Smooth muscle cell (in vitro differentiated cells): ENCODE measurements around the gene KCNH2. TPM values are rescaled to one million over a fixed set of nuclear protein-coding genes. Genes with fewer than 3 reads are reported as not detected.

Source experiments
- DNase-seq: peaks from one replicate; lab custom pipeline; 2025; ENCODE audit not compliant: unreplicated experiment; lab: John Stamatoyannopoulos, UW
- H2AFZ ChIP-seq: fragments of 200-600 bp; sonication (generic); 2 replicates; pipeline ENCODE4 v1.6.0; 2016; ENCODE audit warnings: antibody characterized with exemption, low read depth, mild to moderate bottlenecking
- H3F3A ChIP-seq: fragments of 200-600 bp; sonication (generic); 2 replicates; pipeline ENCODE4 v1.6.0; 2017; ENCODE audit warnings: antibody characterized with exemption, low read depth
- H3K27ac ChIP-seq: fragments of 200-600 bp; sonication (generic); 2 replicates; pipeline ENCODE4 v1.5.1; 2016; ENCODE audit warnings: low read depth, mild to moderate bottlenecking
- H3K27me3 ChIP-seq: fragments of 200-600 bp; sonication (generic); 2 replicates; pipeline ENCODE4 v1.6.1; 2016; ENCODE audit warnings: low read depth, mild to moderate bottlenecking
- H3K36me3 ChIP-seq: fragments of 200-600 bp; sonication (generic); 2 replicates; pipeline ENCODE4 v1.5.1; 2016; ENCODE audit warnings: low read depth
- H3K4me1 ChIP-seq: fragments of 200-600 bp; sonication (generic); 2 replicates; pipeline ENCODE4 v1.5.1; 2016; ENCODE audit warnings: low read depth
- H3K4me2 ChIP-seq: fragments of 200-600 bp; sonication (generic); 2 replicates; pipeline ENCODE4 v1.6.0; 2016; ENCODE audit warnings: mild to moderate bottlenecking
- H3K4me3 ChIP-seq: fragments of 200-600 bp; sonication (generic); 2 replicates; pipeline ENCODE4 v1.5.1; 2016; ENCODE audit warnings: mild to moderate bottlenecking
- H3K79me2 ChIP-seq: fragments of 200-600 bp; sonication (generic); 2 replicates; pipeline ENCODE4 v1.6.0; 2016; ENCODE audit warnings: low read depth, mild to moderate bottlenecking
- H3K9ac ChIP-seq: fragments of 200-600 bp; sonication (generic); 2 replicates; pipeline ENCODE4 v1.6.0; 2016; ENCODE audit warnings: low read depth
- H3K9me3 ChIP-seq: fragments of 200-600 bp; sonication (generic); replicated peaks from 2 replicates; pipeline ENCODE4 v1.5.1; 2016; ENCODE audit warnings: low read depth
- H4K20me1 ChIP-seq: fragments of 200-600 bp; sonication (generic); 2 replicates; pipeline ENCODE4 v1.6.0; 2016; ENCODE audit warnings: low read depth
- WGBS: methylation state at CpG from one replicate; pipeline ENCODE4 v1.1.7; 2016; ENCODE audit warnings: low lambda C conversion rate; 5-methylcytosine and 5-hydroxymethylcytosine counted together
- polyA plus RNA-seq: library from polyadenylated mRNA; unstranded; fragments of >200 nt; fragmentation: Nextera tagmentation; extraction: Ambion mirVana; gene quantifications from 2 replicates; pipeline ENCODE4 v1.2.1, GENCODE V29; 2016
- total RNA-seq: library from RNA; depleted of rRNA; stranded (reverse); fragments of >200 nt; gene quantifications from 2 replicates; pipeline ENCODE4 v1.2.3, GENCODE V29; 2014
- TF ChIP-seq, protein P1 (sequence below): fragments of 200-600 bp; sonication (generic); IDR thresholded peaks from 2 replicates; pipeline ENCODE4 v1.5.1; 2017; ENCODE audit warnings: borderline replicate concordance, mild to moderate bottlenecking, antibody characterized with exemption; ENCODE audit not compliant: insufficient read depth, poor library complexity, severe bottlenecking

KCNH2 gene
- total and polyA plus RNA-seq, 2 experiments from 2014 or later, result 12.9 to 37.7 TPM

GRCh38 chr7:151018421-151019129, 40.5 kb upstream of the KCNH2 start:
- no peak for DNase-seq
- H3K4me2 ChIP-seq, result peak overlapping the region; percentile 87
- no peaks in the 10 kb centered on the region for H3F3A ChIP-seq
- no peak overlapping the region for H3K27ac ChIP-seq
- no peaks in the 10 kb centered on the region for H3K79me2 ChIP-seq
- peaks cover 19% of the 10 kb centered on the region for H3K4me1 ChIP-seq
- peak overlapping the region; percentile 45 for H3K4me3 ChIP-seq
- H4K20me1 ChIP-seq, result no peaks in the 10 kb centered on the region
- H3K36me3 ChIP-seq, result no peaks in the 10 kb centered on the region
- no peaks in the 10 kb centered on the region for H3K27me3 ChIP-seq
- WGBS, result 12% methylated on average over 82 of the region's 82 CpGs
- TF ChIP-seq, protein P1, sequence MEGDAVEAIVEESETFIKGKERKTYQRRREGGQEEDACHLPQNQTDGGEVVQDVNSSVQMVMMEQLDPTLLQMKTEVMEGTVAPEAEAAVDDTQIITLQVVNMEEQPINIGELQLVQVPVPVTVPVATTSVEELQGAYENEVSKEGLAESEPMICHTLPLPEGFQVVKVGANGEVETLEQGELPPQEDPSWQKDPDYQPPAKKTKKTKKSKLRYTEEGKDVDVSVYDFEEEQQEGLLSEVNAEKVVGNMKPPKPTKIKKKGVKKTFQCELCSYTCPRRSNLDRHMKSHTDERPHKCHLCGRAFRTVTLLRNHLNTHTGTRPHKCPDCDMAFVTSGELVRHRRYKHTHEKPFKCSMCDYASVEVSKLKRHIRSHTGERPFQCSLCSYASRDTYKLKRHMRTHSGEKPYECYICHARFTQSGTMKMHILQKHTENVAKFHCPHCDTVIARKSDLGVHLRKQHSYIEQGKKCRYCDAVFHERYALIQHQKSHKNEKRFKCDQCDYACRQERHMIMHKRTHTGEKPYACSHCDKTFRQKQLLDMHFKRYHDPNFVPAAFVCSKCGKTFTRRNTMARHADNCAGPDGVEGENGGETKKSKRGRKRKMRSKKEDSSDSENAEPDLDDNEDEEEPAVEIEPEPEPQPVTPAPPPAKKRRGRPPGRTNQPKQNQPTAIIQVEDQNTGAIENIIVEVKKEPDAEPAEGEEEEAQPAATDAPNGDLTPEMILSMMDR, result no peak
- peak overlapping the region; percentile 49 for H2AFZ ChIP-seq
- H3K9ac ChIP-seq, result no peak overlapping the region
- H3K9me3 ChIP-seq, result no peaks in the 10 kb centered on the region

DNA sequence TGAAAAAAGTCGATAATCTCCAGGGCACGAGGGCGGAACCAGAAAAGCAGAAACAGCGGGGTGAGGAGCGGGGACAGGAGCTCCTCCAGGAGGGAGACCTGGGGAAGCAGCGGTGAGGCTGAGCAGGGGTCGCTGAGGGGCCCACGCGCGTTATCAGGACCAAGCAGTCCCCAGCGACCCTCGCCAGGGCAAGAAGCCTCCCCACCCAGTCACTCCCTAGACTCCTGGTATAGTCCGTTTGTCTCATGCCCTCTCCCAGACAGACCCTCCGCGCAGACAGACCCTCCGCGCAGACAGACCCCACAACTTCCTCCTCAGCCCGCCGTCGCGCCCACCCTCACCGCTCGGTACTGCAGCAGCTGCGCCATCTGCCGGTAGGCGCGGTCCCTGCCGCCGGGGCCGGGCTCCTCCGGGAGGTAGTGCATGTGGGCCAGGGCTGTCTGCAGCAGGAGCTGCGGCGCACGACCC, 39.9 kb upstream of the KCNH2 start:
- Histone ChIP-seq H3K27me3 (no peaks in the 10 kb centered on the region), H3K4me2 (peak overlapping the region; percentile 87), H3K79me2 (no peaks in the 10 kb centered on the region), H3K27ac (no peak overlapping the region), H4K20me1 (no peaks in the 10 kb centered on the region), H3K4me3 (peak overlapping the region; percentile 45), H3K36me3 (no peaks in the 10 kb centered on the region), H3F3A (no peaks in the 10 kb centered on the region), H2AFZ (peak overlapping the region; percentile 73), H3K4me1 (peaks cover 19% of the 10 kb centered on the region), H3K9ac (no peak overlapping the region), H3K9me3 (no peaks in the 10 kb centered on the region)
- TF ChIP-seq, protein P1, result peak; percentile 91
- 14% methylated on average over 33 of the region's 34 CpGs for WGBS
- peak; percentile 36 for DNase-seq

DNA sequence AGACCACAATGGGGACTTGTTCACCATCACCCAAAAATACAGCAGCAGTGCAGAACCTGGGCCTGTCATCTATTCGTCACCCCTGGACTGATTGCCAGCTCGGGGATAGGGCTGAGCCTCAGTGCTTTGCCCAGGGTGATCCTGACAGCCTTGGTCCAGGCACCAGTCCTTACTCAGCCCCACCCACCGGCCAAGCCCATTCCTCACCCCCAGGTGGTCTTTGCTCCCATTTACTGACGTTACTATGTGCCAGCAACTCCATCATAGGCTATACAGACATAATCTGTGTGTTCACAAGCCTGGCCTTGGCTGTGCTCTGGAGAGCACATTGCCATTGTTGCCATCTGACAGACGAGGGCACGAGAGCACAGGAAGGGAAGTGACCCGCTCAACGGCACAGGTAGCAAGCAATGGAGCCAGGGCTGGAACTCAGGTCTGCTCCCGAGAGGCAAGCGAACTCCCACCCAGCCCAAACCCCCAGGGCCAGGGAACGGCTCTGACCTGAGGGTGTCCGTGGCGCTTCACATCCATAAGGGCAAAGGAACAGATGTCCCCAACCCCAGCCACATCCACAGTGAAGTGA, 39.3 kb upstream of the KCNH2 start:
- Histone ChIP-seq H3K4me3 (peak overlapping the region; percentile 45), H3K9me3 (no peaks in the 10 kb centered on the region), H3K4me1 (peaks cover 19% of the 10 kb centered on the region), H3K9ac (no peak overlapping the region), H2AFZ (peak overlapping the region; percentile 73), H3K27me3 (no peaks in the 10 kb centered on the region), H3K27ac (no peak overlapping the region), H3K36me3 (no peaks in the 10 kb centered on the region), H3K79me2 (no peaks in the 10 kb centered on the region), H4K20me1 (no peaks in the 10 kb centered on the region), H3F3A (no peaks in the 10 kb centered on the region), H3K4me2 (peak overlapping the region; percentile 87)
- no peak for DNase-seq
- TF ChIP-seq, protein P1, result no peak
- WGBS, result 83% methylated on average over 13 of the region's 13 CpGs

DNA sequence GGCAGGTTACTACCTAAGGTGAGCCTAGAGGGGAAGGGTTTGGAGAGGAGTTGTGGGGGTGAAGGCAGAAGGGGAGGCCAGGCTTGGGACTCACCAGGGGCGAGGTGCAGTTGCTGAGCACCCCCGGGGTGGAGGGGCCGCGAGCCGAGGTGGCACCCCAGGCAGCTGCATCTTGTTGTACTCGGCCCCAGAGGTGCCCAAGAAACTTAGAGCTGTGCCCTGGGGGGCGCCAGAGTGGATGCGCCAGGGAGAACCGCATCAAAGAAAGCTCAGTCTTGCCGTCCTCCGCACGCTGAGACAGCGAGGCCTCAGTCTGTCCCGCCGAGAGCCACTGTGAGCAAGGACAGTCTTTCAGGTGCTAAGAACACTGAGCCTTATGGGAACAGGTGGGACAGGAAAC, 38.8 kb upstream of the KCNH2 start:
- H3K4me3 ChIP-seq, result no peak overlapping the region
- no peaks in the 10 kb centered on the region for H3F3A ChIP-seq
- H3K27ac ChIP-seq, result no peak overlapping the region
- DNase-seq, result no peak
- H3K9ac ChIP-seq, result no peak overlapping the region
- no peak overlapping the region for H3K4me2 ChIP-seq
- H3K27me3 ChIP-seq, result no peaks in the 10 kb centered on the region
- no peaks in the 10 kb centered on the region for H3K36me3 ChIP-seq
- H3K4me1 ChIP-seq, result peaks cover 19% of the 10 kb centered on the region
- no peak overlapping the region for H2AFZ ChIP-seq
- no peaks in the 10 kb centered on the region for H3K9me3 ChIP-seq
- WGBS, result 90% methylated on average over 15 of the region's 15 CpGs
- H4K20me1 ChIP-seq, result no peaks in the 10 kb centered on the region
- H3K79me2 ChIP-seq, result no peaks in the 10 kb centered on the region
- TF ChIP-seq, protein P1, result no peak
